Neural cell (in vitro differentiated cells): ENCODE data around the gene CILP2.

Experiments used
- EP300 ChIP-seq: fragments of 450-650 bp; conservative IDR thresholded peaks from 2 replicates; pipeline ENCODE4 v1.6.1; 2014; ENCODE audit warnings: antibody characterized with exemption, mild to moderate bottlenecking, moderate library complexity; ENCODE audit not compliant: poor library complexity, severe bottlenecking
- SMC3 ChIP-seq: fragments of 450-650 bp; conservative IDR thresholded peaks from 2 replicates; pipeline ENCODE4 v1.6.1; 2014; ENCODE audit warnings: antibody characterized with exemption, mild to moderate bottlenecking, moderate library complexity; ENCODE audit not compliant: poor library complexity

DNA sequence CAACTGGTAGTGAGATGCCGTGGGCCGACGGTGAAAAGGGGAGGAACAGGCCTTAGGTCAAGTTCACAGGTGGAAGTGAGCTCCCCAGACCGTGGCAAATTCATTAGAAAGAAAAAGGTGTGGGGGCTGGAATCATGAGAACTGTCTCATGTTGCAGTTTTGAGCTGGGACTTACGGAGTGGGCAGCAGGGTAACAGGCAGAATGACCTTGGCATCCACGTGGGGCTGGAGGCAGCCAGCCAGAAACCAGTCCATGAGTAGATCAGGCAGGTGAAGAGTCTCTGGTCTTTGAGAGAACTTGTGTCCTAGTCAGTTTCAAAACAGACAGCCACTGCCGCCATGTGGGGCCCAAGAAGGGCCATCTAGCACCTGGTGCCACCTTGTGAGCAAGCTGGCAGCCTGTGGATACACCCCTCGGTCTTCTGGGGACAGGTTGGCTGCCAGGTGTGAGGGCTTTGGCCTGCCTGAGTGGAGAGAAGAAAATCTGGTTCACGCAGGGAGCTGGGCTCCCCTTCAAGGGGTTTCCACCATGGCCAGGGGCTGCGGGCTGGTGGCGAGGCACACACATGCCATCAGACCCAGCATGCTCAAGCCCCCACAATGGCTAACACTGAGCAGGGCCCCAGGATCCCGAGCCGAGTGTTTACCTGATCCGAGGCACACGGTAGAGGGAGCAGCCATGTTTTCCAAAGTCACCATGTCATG, 46.6 kb upstream of the CILP2 start:
- TF ChIP-seq EP300, result no peak
- no peak for TF ChIP-seq SMC3
